HEK293T (cell line): ENCODE data around the gene LRRC1.

Source experiments
- FOXM1 ChIP-seq: fragments of 450-650 bp; IDR thresholded peaks from 2 replicates; pipeline ENCODE4 v1.6.1; 2017; ENCODE audit warnings: mild to moderate bottlenecking, borderline replicate concordance
- L3MBTL2 ChIP-seq: fragments of 450-650 bp; conservative IDR thresholded peaks from 2 replicates; pipeline ENCODE4 v1.6.1; 2016; ENCODE audit warnings: mild to moderate bottlenecking
- LEF1 ChIP-seq: fragments of 450-650 bp; IDR thresholded peaks from 2 replicates; pipeline ENCODE4 v1.6.1; 2017; ENCODE audit warnings: mild to moderate bottlenecking, borderline replicate concordance
- SP1 ChIP-seq: fragments of 450-650 bp; IDR thresholded peaks from 2 replicates; pipeline ENCODE4 v1.6.1; 2017
- TARDBP ChIP-seq: fragments of 450-650 bp; IDR thresholded peaks from 2 replicates; pipeline ENCODE4 v1.6.1; 2016

DNA sequence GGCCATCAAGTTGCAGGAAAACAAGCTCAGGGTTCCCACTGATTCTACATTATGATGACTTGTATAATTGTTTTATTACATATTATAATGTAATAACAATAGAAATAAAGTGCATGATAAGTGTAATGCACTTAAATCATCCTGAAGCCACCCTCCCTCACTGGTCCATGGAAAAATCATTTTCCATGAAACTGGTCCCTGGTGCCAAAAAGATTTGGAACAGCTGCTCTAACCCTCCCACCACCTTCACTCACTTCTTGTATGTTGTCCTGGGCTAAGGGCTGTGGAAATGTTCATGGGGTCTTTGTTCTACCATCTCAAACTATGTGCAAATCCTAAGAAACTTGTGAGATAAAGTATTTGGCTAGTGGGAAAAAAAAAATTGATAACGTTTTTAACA lies 133.8 kb downstream of the LRRC1 start:
- TF ChIP-seq TARDBP (no peak), SP1 (no peak), FOXM1 (no peak), LEF1 (no peak), L3MBTL2 (no peak)
